Stimulated activated CD8-positive, alpha-beta memory T cell treated with anti-CD3 and anti-CD28 coated beads, Interleukin-15, amount 100 ng/mL, for 48 hours (primary cell): ENCODE results near the gene TCF21.
"Not testable (repeated sequence)": the region's sequence is repeated elsewhere in the genome, so short reads cannot be mapped to it uniquely, and the experiment has no call there.

Experiments used
- DNase-seq, 2 donors: peaks; one replicate each; pipeline ENCODE4 v3.0.0-alpha.2; 2020; ENCODE audit warnings: low read depth in 2 of 2

The TCF21 gene

GRCh38 chr6:133923938-133924593 is 35.2 kb downstream of the TCF21 start:
- DNase-seq: peak in 1 of 2 donors; percentile 7

- DNase-seq: not testable (repeated sequence)
These were observed 42.3 kb downstream of the TCF21 start for GRCh38 chr6:133931221-133931620.

- not testable (repeated sequence) for DNase-seq
These were observed 47.4 kb downstream of the TCF21 start for GRCh38 chr6:133936352-133936751.

- DNase-seq: no peak
These were observed 49.0 kb downstream of the TCF21 start for GRCh38 chr6:133937909-133938308.

GRCh38 chr6:133938533-133938932 is 49.6 kb downstream of the TCF21 start:
- DNase-seq: no peak

- DNase-seq: no peak
These were observed 51.1 kb downstream of the TCF21 start for GRCh38 chr6:133939778-133940667.
